PC-3 (cell line): ENCODE results near the gene PHTF2. TPM values are rescaled to one million over a fixed set of nuclear protein-coding genes. Genes with fewer than 3 reads are reported as not detected.

Experiments used
- ATAC-seq: fragments of 200-7000 bp; cut with Tn5 transposase; 2 replicates; pipeline ENCODE4 v1.9.1; 2020; ENCODE audit warnings: mild to moderate bottlenecking, moderate library complexity
- BruUV-seq: library from RNA; stranded (reverse); fragments of 400-500 nt; replicated peaks from 2 replicates; lab custom pipeline; 2021; lab: Mats Ljungman, UMichigan
- CTCF ChIA-PET: fragments of 300-600 bp; sonication (Branson Sonifier 250); formaldehyde crosslinking; loops from one replicate; lab custom pipeline; 2022; ENCODE audit warnings: antibody characterized with exemption; lab: Charles Lee
- POLR2A ChIA-PET: fragments of 300-600 bp; sonication (Branson Sonifier 250); formaldehyde crosslinking; loops from one replicate; lab custom pipeline; 2022; ENCODE audit warnings: antibody characterized with exemption; ENCODE audit not compliant: unreplicated experiment; lab: Charles Lee
- DNase-seq: peaks from one replicate; pipeline ENCODE4 v3.0.0-alpha.2; 2015
- H2AFZ ChIP-seq: fragments of 300-600 bp; sonication (generic); 2 replicates; pipeline ENCODE4 v1.6.0; 2016; ENCODE audit warnings: antibody characterized with exemption, low read length
- H3F3A ChIP-seq: fragments of 300-600 bp; sonication (generic); one replicate; pipeline ENCODE4 v1.6.0; 2017; ENCODE audit warnings: antibody characterized with exemption, low read length, control low read depth, mild to moderate bottlenecking; ENCODE audit not compliant: unreplicated experiment
- H3K27ac ChIP-seq: fragments of 300-600 bp; sonication (generic); 2 replicates; pipeline ENCODE4 v1.5.1; 2016; ENCODE audit warnings: mild to moderate bottlenecking, low read length
- H3K27me3 ChIP-seq: fragments of 300-600 bp; sonication (generic); 2 replicates; pipeline ENCODE4 v1.6.1; 2016; ENCODE audit warnings: low read length, mixed read lengths
- H3K36me3 ChIP-seq: fragments of 300-600 bp; sonication (generic); 2 replicates; pipeline ENCODE4 v1.6.1; 2016; ENCODE audit warnings: low read depth, mixed run types, low read length, mixed read lengths
- H3K4me1 ChIP-seq: fragments of 300-600 bp; sonication (generic); 2 replicates; pipeline ENCODE4 v1.5.1; 2016; ENCODE audit warnings: low read length; ENCODE audit not compliant: insufficient read depth
- H3K4me2 ChIP-seq: fragments of 300-600 bp; sonication (generic); 2 replicates; pipeline ENCODE4 v1.6.0; 2016; ENCODE audit warnings: low read length
- H3K4me3 ChIP-seq: fragments of 300-600 bp; sonication (generic); 2 replicates; pipeline ENCODE4 v1.5.1; 2016; ENCODE audit warnings: mild to moderate bottlenecking, low read length, mixed read lengths
- H3K79me2 ChIP-seq: fragments of 300-600 bp; sonication (generic); 2 replicates; pipeline ENCODE4 v1.6.1; 2017; ENCODE audit warnings: low read length, mixed read lengths
- H3K9ac ChIP-seq: fragments of 300-600 bp; sonication (generic); 2 replicates; pipeline ENCODE4 v1.6.0; 2016; ENCODE audit warnings: mild to moderate bottlenecking, low read length
- H3K9me2 ChIP-seq: fragments of 300-600 bp; sonication (generic); replicated peaks from 2 replicates; pipeline ENCODE4 v1.6.1; 2016; ENCODE audit warnings: mixed run types, low read length, mixed read lengths
- H3K9me3 ChIP-seq: fragments of 300-600 bp; sonication (generic); 2 replicates; pipeline ENCODE4 v1.6.1; 2016; ENCODE audit warnings: low read length, mixed read lengths
- H4K20me1 ChIP-seq: fragments of 300-600 bp; sonication (generic); 2 replicates; pipeline ENCODE4 v1.6.1; 2016; ENCODE audit warnings: low read length, mixed read lengths
- EZH2 ChIP-seq: fragments of 300-600 bp; sonication (generic); IDR thresholded peaks from one replicate; pipeline ENCODE4 v1.6.1; 2017; ENCODE audit warnings: antibody characterized with exemption, mild to moderate bottlenecking, low read length; ENCODE audit not compliant: unreplicated experiment
- EZH2phosphoT487 ChIP-seq: fragments of 300-600 bp; sonication (generic); IDR thresholded peaks from 2 replicates; pipeline ENCODE4 v1.6.1; 2018; ENCODE audit warnings: mild to moderate bottlenecking, antibody characterized with exemption, low read length, borderline replicate concordance
- intact Hi-C: fragments of 100-400 bp; cut with micrococcal nuclease; formaldehyde crosslinking; loops from 2 replicates; pipeline ENCODE4 v1.9.0; 2023
- total RNA-seq: library from RNA; depleted of rRNA; stranded (reverse); fragments of >200 nt; gene quantifications from 2 replicates; pipeline ENCODE4 v1.2.3, GENCODE V29; 2014
- TF ChIP-seq, protein P1 (sequence below): fragments of 300-600 bp; sonication (generic); conservative IDR thresholded peaks from 2 replicates; pipeline ENCODE4 v1.5.1; 2017; ENCODE audit warnings: antibody characterized with exemption, low read depth, mild to moderate bottlenecking, low read length

The PHTF2 gene
- total RNA-seq, 1 experiment from 2014 or later = 20.4 TPM

DNA sequence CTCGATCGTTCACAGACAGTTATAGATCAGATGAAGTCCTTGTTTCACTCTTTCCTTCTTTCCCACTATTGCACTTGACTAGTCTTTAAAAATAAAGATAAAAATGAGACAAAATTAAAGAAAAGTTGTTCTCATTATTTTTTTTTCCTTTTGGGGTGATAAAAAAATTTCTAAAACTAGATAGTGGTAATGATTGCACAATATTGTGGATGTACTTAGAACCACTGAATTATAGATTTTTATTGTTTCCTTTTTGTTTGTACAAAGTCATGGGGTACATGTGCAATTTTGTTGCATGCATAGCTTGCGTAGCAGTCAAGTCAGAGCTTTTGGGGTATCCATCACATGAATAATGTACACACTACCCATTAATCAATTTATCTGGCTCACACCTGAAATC, 97.3 kb downstream of the PHTF2 start:
- POLR2A ChIA-PET = no interaction called here
- Histone ChIP-seq H3K27me3 (no peaks in the 10 kb centered on the region), H3K79me2 (no peaks in the 10 kb centered on the region), H3K4me1 (no peaks in the 10 kb centered on the region), H3K9me3 (no peaks in the 10 kb centered on the region), H3K4me2 (no peak overlapping the region), H3K9me2 (no peaks in the 10 kb centered on the region), H2AFZ (no peak overlapping the region), H3K36me3 (no peaks in the 10 kb centered on the region), H4K20me1 (no peaks in the 10 kb centered on the region), H3K27ac (no peak overlapping the region), H3F3A (no peaks in the 10 kb centered on the region), H3K9ac (no peak overlapping the region), H3K4me3 (no peak overlapping the region)
- CTCF ChIA-PET = no interaction called here
- ATAC-seq = no peak
- no peak for DNase-seq
- no TSS peak for BruUV-seq
- TF ChIP-seq EZH2phosphoT487 (no peak), EZH2 (no peak)
- TF ChIP-seq, protein P1, sequence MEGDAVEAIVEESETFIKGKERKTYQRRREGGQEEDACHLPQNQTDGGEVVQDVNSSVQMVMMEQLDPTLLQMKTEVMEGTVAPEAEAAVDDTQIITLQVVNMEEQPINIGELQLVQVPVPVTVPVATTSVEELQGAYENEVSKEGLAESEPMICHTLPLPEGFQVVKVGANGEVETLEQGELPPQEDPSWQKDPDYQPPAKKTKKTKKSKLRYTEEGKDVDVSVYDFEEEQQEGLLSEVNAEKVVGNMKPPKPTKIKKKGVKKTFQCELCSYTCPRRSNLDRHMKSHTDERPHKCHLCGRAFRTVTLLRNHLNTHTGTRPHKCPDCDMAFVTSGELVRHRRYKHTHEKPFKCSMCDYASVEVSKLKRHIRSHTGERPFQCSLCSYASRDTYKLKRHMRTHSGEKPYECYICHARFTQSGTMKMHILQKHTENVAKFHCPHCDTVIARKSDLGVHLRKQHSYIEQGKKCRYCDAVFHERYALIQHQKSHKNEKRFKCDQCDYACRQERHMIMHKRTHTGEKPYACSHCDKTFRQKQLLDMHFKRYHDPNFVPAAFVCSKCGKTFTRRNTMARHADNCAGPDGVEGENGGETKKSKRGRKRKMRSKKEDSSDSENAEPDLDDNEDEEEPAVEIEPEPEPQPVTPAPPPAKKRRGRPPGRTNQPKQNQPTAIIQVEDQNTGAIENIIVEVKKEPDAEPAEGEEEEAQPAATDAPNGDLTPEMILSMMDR = no peak
- intact Hi-C loops = no loop called here

GRCh38 chr7:77897004-77897547, 98.5 kb downstream of the PHTF2 start:
- Histone ChIP-seq H3K9me2 (no peaks in the 10 kb centered on the region), H3K27ac (no peak overlapping the region), H2AFZ (no peak overlapping the region), H3K4me2 (no peak overlapping the region), H3F3A (no peaks in the 10 kb centered on the region), H3K4me3 (no peak overlapping the region), H3K27me3 (no peaks in the 10 kb centered on the region), H3K9me3 (no peaks in the 10 kb centered on the region), H3K79me2 (no peaks in the 10 kb centered on the region), H3K4me1 (no peaks in the 10 kb centered on the region), H3K9ac (no peak overlapping the region), H4K20me1 (no peaks in the 10 kb centered on the region), H3K36me3 (no peaks in the 10 kb centered on the region)
- no peak for TF ChIP-seq EZH2phosphoT487
- no peak for TF ChIP-seq EZH2
- TF ChIP-seq, protein P1 = no peak
- DNase-seq (no peak), ATAC-seq (no peak)
- intact Hi-C loops = no loop called here
- CTCF ChIA-PET = no interaction called here
- POLR2A ChIA-PET = no interaction called here
- BruUV-seq = no TSS peak

DNA sequence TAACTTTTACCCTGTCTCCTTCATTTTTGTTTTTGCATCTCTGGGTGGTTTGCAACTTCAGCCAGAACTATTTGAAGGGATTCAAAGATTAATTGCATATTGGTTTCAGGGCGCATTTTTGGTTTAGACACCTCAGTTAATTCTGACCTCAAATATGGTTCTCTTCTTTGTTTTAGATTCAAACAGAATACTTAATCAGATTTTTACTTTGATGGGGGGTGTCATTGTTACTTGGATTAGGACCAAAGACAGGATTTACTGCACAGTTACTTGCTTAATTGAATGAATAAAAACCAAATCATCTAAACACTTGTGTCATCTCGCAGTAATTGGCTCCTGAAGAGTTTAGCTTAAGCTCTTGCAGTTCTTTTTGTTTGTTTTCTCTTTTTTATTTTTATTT, 100.9 kb downstream of the PHTF2 start:
- no peaks in the 10 kb centered on the region for H3K9me3 ChIP-seq
- H3K9ac ChIP-seq = no peak overlapping the region
- H4K20me1 ChIP-seq = no peaks in the 10 kb centered on the region
- no peak overlapping the region for H3K4me2 ChIP-seq
- H3K27me3 ChIP-seq = no peaks in the 10 kb centered on the region
- H3K4me1 ChIP-seq = no peaks in the 10 kb centered on the region
- no peaks in the 10 kb centered on the region for H3K79me2 ChIP-seq
- TF ChIP-seq, protein P1 = no peak
- no peaks in the 10 kb centered on the region for H3K36me3 ChIP-seq
- no peaks in the 10 kb centered on the region for H3F3A ChIP-seq
- no peak overlapping the region for H3K4me3 ChIP-seq
- no peaks in the 10 kb centered on the region for H3K9me2 ChIP-seq
- no peak for ATAC-seq
- ChIA-PET POLR2A (no interaction called here), CTCF (no interaction called here)
- intact Hi-C loops = no loop called here
- H2AFZ ChIP-seq = no peak overlapping the region
- DNase-seq = no peak
- BruUV-seq = no TSS peak
- no peak overlapping the region for H3K27ac ChIP-seq
